Stimulated activated CD4-positive, alpha-beta T cell treated with anti-CD3 and anti-CD28 coated beads, Interleukin-4, amount 100 ng/mL, for 1 hour (primary cell): ENCODE data around the gene DDX10.

Experiments used
- DNase-seq: peaks from one replicate; pipeline ENCODE4 v3.0.0-alpha.2; 2020

DDX10 gene

DNA sequence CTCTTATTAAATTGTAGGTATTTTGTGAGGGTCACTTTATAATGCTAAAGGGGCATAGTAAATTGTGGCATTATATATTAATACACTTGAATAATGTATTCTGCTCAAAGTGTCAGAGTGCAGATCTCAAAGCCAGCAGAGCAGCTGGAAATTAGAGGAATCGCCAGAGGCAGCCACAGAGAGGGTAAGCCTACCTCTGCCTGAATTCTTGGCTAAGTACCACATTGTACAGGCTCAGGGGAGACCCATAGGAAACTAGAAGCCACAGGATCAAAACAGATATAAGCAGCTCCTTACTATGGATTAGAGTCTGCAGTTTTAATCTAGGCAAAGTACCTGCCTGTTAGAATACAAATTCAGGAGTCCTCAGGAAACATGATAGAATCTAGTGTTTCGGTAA is 249.3 kb downstream of the DDX10 start:
- DNase-seq, result no peak

DNA sequence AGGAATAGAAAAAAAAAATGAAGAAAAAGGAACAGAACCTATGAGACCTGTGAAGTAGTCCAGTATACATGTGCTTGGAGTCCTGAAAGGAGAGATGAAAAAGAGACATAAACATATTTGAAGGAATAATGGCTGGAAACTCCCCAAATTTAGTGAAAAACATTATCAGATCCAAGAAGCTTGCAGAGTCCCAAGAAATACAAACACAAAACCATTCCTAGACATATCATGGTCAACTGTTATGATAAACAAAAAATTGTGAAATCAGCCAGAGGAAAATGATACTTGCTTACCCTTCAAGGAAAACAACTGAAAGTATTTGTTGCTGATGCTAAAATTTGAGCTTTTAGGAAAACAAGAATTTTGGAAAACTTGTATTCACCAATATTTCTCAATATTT is 250.1 kb downstream of the DDX10 start:
- no peak for DNase-seq

- DNase-seq, result no peak
Measured at GRCh38 chr11:108915666-108916065, 250.8 kb downstream of the DDX10 start.

- DNase-seq, result no peak
Measured at GRCh38 chr11:108916290-108916689, 251.4 kb downstream of the DDX10 start.

DNA sequence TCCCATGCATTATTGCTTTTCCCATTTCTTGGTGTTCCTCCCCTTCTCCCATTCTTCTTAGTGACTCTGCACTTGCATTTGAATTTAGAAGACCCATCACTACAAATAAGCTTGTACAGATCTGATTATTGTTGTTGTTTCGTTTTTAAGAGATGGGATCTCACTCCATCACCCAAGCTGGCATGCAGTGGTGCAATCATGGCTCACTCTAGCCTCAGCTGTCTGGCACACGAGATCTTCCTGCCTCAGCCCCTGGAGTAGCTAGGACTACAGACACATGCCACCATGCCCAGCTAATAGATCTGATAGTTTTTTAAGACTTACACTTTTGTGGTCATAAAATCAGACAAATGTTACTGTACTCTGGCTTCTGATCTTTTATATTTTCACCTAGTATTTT is 252.1 kb downstream of the DDX10 start:
- DNase-seq, result no peak

DNA sequence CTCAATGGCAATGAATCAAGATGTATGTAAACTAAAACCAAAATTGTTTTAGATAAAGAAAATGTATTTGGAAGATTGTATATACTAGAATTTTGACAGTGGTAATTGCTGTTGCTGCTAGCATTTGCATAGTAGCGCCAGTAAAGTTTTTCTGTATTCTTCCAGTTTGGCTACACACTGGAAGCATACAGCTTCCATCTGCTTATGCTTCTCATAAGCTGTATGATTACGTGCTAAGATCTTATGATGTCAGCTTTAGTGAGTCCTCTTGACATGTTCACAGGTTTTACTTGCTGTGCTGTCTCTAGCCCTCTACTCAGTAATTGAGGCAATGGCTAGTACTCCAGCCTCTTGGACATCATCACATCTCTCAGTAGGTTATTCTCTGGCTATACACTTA is 256.3 kb downstream of the DDX10 start:
- no peak for DNase-seq

- DNase-seq, result no peak
Measured at GRCh38 chr11:108922241-108922640, 257.4 kb downstream of the DDX10 start.

- DNase-seq, result no peak
Measured at GRCh38 chr11:108923413-108923812, 258.5 kb downstream of the DDX10 start.

GRCh38 chr11:108926171-108926840 is 261.4 kb downstream of the DDX10 start:
- DNase-seq, result no peak

GRCh38 chr11:108926841-108927577 is 262.1 kb downstream of the DDX10 start:
- DNase-seq, result no peak

DNA sequence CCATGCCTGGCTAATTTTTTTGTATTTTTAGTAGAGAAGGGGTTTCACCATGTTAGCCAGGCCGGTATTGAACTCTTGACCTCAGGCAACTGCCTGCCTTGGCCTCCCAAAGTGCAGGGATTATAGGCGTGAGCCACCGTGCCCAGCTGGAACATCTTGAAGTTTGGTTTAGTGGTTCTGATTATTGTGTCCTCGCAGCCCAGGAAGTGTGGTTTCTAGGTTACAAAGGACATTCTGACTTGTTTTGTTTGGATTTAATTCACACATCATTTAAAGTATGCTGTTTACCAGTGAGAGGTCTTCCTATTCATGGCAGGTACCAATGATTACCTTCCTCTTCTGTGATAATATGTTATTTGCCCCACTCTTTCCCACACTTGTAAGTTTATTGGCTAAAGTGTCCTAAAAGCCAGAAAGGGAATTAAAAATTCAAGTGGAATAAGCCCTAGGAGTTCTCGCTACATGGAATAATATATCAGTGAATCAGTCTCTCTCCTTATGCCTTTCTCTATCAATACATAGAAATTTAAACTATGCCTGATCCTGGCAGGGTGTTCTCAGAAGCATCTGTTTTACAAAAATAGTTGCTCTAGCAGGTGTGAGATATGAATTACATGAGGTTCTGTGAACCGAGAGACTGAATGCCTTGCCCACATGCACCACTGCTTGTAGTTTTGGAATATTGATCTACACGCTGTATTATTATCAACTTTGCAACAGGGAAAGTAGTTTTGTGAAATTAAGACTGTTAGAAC is 263.1 kb downstream of the DDX10 start:
- DNase-seq, result no peak

DNA sequence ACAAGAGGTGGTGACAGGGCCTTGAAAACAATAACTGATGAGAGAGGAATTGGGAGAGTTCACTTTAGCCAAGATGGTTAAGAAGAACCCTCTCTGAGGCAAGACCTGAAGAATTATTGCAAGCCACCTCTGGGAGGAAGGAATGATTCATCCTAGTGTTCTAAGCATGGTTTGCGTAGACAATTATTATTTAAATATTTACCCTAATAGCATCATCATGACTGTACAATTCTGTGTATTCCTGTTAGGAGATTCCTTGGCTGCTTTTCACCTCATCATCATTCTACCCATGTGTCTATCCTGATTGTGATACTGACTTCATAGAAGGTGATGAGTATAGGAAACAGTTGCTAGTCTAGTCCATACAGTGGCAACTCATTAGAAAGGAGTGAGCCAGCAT is 264.4 kb downstream of the DDX10 start:
- DNase-seq, result no peak

DNA sequence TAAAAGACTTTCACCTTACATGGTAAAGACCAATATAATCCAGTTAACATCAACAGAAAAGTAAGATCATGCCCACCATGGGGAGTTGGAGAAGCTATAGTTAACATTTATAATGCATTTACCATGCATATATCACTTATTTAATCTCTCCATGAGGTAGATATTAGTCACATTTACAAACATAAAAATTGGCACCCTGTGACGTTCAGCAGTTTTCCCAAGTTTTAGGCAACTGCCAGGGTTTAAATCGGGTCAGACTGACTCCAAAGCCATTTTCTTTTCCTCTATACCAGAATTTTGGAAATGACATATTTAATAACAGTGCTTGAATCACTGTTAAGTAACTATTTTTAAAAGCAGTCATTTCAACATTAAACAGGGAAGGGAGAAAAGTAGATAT is 266.3 kb downstream of the DDX10 start:
- no peak for DNase-seq

GRCh38 chr11:108933630-108934029 is 268.8 kb downstream of the DDX10 start:
- no peak for DNase-seq

GRCh38 chr11:108934289-108934688 is 269.4 kb downstream of the DDX10 start:
- DNase-seq, result no peak

GRCh38 chr11:108934696-108935095 is 269.8 kb downstream of the DDX10 start:
- no peak for DNase-seq

DNA sequence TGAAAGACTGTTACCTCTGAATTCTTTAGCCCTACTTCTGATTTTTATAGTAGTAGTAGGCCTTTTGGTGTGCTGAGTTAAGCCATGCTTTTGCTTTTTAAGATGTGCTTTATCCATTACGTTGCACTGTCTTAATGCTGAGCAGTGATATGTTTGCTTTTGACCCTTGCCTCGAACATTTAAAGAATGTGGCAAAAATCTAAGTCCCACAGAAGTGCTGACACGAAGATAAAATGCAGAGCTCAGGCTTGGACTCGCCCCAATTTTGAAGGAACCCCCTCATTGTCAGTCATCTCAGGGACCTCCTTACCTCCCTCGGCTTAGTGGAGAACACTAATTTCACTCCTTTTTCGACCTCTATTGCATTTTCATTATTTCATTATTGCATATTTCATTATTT is 272.9 kb downstream of the DDX10 start:
- DNase-seq, result no peak

- no peak for DNase-seq
Measured at GRCh38 chr11:108938604-108939003, 273.7 kb downstream of the DDX10 start.

DNA sequence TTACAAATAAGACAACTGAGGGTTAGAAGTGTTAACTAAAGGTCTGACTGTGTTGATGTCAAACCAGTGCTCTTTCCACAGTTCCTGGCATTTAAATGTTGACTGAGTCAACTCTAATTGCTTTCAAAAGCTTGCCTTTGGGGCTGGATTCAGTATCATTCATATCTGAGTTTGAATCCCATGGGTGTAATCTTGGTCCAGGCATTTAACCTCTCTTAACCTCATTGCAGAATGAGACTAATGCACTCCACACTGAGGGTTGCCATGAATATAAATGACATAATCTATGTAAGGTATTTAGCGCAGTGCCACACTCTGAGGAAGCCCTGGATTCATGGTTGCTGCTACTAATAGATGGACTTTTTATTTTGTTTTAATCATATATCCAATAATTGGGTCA is 274.3 kb downstream of the DDX10 start:
- no peak for DNase-seq

GRCh38 chr11:108943853-108944252 is 279.0 kb downstream of the DDX10 start:
- no peak for DNase-seq

- DNase-seq, result no peak
Measured at GRCh38 chr11:108944471-108945178, 279.8 kb downstream of the DDX10 start.

GRCh38 chr11:108945341-108945740 is 280.5 kb downstream of the DDX10 start:
- DNase-seq, result no peak
